H1 (cell line): ENCODE results near the gene UCHL5. TPM values are rescaled to one million over a fixed set of nuclear protein-coding genes. Genes with fewer than 3 reads are reported as not detected.

Experiments
- CHD7 ChIP-seq: fragments of 300-600 bp; sonication (generic); IDR thresholded peaks from 2 replicates; pipeline ENCODE4 v1.7.1; 2012; ENCODE audit warnings: low read length, moderate library complexity, mild to moderate bottlenecking, inconsistent platforms; ENCODE audit not compliant: insufficient replicate concordance
- FOSL1 ChIP-seq: IDR thresholded peaks from 2 replicates; pipeline ENCODE4 v1.6.1; 2011; ENCODE audit warnings: mild to moderate bottlenecking, low read depth, low read length, moderate library complexity; ENCODE audit not compliant: insufficient read depth
- SIN3A ChIP-seq, 2 experiments: IDR thresholded peaks in 1 of 2; conservative IDR thresholded peaks in 1 of 2; 2 replicates each; pipeline ENCODE4 v1.6.1; 2011 to 2012; ENCODE audit warnings: low read length in 2 of 2, improper control_type of control experiment in 1 of 2, low read depth in 1 of 2, mild to moderate bottlenecking in 1 of 2
- polyA plus RNA-seq, 7 experiments: library from polyadenylated mRNA; depleted of rRNA in 3 of 7; stranded (reverse) in 5 of 7; unstranded in 2 of 7; fragments of >200 nt in 5 of 7; fragments of 200-250 nt in 2 of 7; gene quantifications; 1 replicate in 5 of 7; 2 replicates in 1 of 7; 4 replicates in 1 of 7; pipeline versions ENCODE4 v1.2.1 to v1.2.3, GENCODE V29; 2011 to 2013; ENCODE audit warnings: missing spikeins in 2 of 7, mixed read lengths in 2 of 7
- total RNA-seq: library from RNA; stranded (reverse); fragmentation: NEBNext Ultra II Directional; extraction: Animal tissue kit (Norgen Biotek cat#: 25700); gene quantifications from 2 replicates; pipeline ENCODE4 v1.2.1, GENCODE V29; 2021

UCHL5 gene
- total and polyA plus RNA-seq, 2 of the 8 experiments (the other 6 are each of a cell fraction or from before 2014, with no cell fraction given) = 12.0 to 40.0 TPM

GRCh38 chr1:192973202-192973601, 86.0 kb downstream of the UCHL5 start (continued):
- TF ChIP-seq SIN3A (conservative IDR thresholded peaks at IDR 0.05 in 1 of 2, IDR thresholded peaks at IDR 0.05 in 1 of 2; ENCODE audit: low read depth in 1 of 2, low read length in 2 of 2) (no peak), FOSL1 (no peak), CHD7 (no peak)
- TF ChIP-seq, all 59 proteins: peak for 0
